Measurements from ENCODE around the gene CLDN9.

Gene CLDN9

DNA sequence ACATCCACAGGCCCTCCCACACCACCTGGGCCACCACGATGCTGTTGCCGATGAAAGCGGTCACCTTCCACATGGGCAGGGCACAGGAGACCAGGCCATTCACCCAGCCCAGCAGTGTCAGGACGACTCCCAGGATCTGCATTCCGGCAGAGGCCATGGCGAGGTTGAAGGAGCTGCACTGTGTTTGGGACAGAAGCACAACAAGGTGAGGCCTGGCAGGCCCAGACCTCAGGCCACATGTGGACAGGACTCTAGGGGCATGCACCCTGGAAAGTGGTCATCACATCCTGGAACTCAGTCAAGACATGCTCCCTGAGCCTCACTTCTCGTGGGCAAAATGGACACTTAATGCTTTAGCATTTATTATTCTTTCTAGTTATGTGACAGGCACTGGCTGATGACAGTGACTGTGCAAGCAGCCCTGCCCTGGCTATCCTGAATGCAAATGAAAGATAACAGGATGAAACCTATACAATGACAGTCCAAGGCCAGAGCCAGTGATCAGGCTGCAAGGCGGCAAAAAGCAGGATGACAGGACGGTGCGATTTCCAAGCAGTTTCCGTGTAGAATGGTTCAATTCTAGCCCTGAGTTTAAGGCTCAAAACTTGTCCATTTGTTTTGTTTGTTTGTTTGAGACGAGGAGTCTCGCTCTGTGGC lies 3.3 kb downstream of the CLDN9 start:
- DNase-seq (ENCODE audit: low read depth in 1 of 2, low spot score in 1 of 2): no peak

DNA sequence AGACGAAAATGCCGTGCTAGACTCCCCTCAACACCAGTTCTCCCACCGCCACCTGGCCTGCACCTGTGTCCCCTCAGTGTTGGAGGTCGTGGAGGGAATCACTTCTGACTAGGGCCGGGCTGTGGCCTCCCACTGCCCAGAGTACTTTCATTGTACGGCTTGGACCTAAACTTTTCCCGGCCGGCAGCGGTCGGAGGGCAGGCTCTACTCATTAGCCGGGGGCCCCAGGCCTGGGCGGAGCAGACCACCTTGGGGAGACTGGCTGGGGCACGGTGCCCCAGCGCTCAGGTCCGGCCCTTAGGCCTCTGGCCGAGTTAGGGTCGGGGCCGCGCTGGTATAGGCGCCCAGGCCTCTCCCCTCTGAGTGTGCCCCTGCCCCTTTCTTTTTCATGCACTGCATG lies 4.6 kb downstream of the CLDN9 start:
- DNase-seq (ENCODE audit: low read depth in 1 of 2, low spot score in 1 of 2): no peak

DNA sequence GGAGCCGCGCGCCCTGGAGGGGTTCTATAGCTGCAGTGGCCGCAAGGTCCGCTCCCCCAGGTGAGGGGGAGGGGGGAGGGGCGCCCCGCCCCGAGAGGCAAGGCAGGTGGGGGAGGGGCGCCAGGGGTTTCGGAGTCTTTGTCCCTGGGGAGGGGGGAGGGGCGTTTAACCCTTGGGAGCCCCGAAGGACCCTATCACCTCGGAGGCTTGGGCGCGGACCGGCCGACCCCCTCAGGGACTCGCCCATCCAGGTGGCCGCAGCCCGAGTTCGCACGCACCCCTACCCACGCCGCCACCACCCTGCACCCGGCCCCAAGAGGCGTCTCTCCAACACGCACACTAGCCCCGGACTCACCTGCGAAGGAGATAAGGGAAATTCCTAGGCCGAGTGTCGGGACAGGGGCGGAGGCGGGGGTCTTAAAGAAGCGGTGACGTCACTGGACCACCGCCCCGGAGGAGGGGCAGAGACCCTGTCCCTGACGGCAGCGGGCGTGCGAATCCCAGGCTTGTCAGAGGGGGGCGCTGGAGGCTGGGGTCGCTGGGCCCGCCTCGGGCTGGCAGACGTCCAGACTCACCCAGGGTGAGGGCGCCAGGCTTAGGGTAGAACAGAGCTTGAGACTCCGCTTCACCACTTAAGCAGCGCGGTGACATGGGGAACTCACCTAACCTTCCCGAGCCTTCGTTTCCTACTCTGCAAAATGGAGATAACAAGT lies 5.2 kb downstream of the CLDN9 start, which contains the start of gene CLDN6:
Gene CLDN6, minus strand, starts transcription at position 390 of the 713 bp plus-strand sequence. CDS start 2,162 bp downstream, outside the sequence.
- DNase-seq (ENCODE audit: low read depth in 1 of 2, low spot score in 1 of 2): no peak

DNA sequence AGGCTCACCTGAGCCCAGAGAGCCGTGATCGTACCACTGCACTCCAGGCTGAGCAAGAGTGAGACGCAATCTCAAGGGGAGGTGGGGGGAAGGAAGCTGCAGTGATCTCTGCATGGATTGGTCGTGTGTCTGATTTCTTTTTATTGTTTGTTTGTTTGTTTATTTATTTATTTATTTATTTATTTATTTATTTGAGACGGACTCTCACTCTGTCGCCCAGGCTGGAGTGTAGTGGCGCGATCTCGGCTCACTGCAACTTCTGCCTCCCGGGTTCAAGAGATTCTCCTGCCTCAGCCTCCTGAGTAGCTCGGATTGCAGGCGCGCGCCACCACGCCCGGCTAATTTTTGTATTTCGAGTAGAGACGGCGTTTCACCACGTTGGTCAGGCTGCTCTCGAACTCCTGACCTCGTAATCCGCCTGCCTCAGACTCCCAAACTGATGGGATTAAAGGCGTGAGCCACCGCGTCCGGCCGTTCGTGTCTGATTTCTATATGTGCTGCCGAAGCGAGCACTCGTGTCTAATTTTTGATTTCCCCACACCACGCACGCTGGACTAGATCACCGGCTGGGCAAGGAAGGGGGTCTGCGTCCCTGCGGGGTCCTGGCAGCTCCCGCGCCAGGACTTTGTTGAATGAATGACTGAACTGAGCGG lies 7.0 kb downstream of the CLDN9 start:
- DNase-seq (ENCODE audit: low read depth in 1 of 2, low spot score in 1 of 2): no peak

DNA sequence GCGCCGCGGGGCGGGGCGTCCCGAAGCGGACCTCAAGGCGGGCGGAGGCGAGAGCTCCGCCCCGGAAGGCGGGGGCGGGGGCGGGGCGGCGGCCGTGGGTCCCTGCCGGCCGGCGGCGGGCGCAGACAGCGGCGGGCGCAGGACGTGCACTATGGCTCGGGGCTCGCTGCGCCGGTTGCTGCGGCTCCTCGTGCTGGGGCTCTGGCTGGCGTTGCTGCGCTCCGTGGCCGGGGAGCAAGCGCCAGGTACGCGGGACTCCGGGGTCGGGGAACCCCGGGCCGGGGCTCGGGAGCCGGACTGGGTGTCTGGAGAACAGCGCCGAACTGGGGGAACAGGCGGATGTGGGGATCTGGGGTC lies 7.5 kb downstream of the CLDN9 start, which contains the start of gene TNFRSF12A:
Gene TNFRSF12A, plus strand, starts transcription at position 122 of the 357 bp plus-strand sequence. Its CDS starts 30 bp downstream, at position 152.
- DNase-seq (ENCODE audit: low read depth in 1 of 2, low spot score in 1 of 2): peak in 1 of 2 donors; percentile 46

DNA sequence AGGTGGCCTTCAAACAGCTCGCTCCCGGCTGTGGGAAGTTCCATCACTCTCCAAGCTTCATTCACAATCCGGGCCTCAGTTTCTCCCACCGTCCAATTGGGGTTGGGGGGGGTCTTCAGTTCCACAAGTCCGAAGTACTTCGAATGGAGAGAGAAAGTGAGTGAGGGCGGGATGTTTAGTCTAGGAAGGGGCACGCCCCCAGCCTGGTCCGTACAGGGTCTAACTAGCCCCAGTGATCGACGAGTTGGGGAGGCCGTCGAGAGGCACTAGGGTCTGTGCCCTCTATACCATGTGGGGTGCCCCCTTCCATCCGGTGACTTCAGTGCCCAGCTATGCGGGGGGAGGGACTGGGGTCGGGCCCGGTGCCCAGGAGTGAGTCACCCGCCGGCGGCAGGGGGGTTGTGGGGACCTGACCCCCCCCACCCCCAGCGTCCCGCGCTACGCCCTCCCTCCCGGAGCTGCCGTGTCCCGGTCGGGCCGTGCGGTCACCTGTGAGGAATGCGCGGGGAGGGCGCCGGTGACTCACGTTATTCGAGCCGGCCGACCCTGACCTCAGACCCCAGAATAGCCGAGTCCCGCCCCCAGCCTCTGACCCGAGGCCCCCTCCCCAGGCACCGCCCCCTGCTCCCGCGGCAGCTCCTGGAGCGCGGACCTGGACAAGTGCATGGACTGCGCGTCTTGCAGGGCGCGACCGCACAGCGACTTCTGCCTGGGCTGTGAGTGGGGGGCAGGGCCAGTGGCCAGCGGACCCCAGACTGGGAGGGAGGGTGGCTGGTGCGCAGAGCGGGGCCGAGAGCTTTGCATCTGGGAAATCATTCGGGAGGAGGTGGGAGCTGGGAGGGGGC lies 8.1 kb downstream of the CLDN9 start:
- DNase-seq (ENCODE audit: low read depth in 1 of 2, low spot score in 1 of 2): peak in 1 of 2 donors; percentile 23

DNA sequence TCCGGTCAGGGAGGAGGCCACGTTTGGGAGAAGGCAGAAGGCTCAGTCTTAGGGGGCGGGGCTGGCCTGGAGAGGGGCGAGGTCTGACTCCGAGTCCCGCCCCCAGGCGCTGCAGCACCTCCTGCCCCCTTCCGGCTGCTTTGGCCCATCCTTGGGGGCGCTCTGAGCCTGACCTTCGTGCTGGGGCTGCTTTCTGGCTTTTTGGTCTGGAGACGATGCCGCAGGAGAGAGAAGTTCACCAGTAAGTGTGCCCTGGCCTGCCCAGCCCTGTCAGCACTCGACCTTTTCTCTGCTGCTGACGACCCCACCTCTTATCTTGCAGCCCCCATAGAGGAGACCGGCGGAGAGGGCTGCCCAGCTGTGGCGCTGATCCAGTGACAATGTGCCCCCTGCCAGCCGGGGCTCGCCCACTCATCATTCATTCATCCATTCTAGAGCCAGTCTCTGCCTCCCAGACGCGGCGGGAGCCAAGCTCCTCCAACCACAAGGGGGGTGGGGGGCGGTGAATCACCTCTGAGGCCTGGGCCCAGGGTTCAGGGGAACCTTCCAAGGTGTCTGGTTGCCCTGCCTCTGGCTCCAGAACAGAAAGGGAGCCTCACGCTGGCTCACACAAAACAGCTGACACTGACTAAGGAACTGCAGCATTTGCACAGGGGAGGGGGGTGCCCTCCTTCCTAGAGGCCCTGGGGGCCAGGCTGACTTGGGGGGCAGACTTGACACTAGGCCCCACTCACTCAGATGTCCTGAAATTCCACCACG lies 8.9 kb downstream of the CLDN9 start:
- peak in 1 of 2 donors; percentile 84 for DNase-seq (ENCODE audit: low read depth in 1 of 2, low spot score in 1 of 2)

DNA sequence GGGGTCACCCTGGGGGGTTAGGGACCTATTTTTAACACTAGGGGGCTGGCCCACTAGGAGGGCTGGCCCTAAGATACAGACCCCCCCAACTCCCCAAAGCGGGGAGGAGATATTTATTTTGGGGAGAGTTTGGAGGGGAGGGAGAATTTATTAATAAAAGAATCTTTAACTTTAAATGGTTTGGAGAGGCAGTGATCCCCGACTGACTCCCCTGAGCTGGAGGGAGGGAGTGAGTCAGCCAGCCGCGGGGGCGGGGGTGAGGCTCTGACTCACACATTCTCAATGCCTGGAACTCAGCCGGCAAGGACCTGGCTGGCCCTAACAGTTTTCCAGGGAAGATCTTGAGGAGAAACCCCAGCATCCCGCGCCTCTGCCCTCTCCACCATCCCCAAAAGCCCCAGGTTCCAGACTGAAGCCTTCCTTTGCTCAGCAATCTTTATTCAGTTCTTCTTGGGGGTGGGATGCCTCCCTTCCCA lies 9.5 kb downstream of the CLDN9 start:
- DNase-seq (ENCODE audit: low read depth in 1 of 2, low spot score in 1 of 2): peak; percentile 82 to 84

DNA sequence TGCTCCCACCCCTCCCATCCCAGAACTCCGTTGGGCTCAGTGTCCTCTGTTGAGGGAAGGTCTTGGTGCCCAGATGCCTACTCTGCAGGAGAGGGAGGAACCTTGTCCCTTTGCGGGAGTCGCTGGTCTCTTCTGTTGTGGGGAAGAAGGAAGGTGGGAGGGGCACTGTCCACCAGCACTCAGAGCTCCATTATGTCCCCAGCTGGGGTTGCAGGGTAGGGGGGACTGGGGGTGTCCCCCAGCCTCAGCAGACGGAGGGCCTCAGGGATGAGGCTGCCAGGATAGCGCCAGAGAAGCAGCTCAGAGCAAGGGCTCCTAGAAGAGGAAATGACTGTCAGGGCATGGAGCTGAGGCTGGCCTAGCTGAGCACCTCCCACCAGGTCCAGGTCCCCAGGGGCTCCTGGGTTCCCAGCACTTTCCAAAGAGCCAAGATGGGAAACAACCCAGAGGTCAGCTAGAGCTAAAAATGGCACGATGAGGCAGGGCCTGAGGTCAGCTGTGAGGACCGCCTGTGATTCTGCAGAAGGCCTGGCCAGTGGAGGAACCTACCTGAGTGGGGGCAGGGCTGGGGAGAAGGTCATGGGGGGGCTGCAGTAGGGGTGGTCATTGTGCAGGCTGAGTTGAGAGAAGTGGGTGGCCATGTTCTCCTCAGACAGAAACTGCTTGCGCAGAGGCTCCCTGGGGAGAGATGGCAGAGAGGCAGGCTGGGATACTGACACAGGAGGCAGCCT lies 10.1 kb downstream of the CLDN9 start:
- DNase-seq (ENCODE audit: low read depth in 1 of 2, low spot score in 1 of 2): no peak

DNA sequence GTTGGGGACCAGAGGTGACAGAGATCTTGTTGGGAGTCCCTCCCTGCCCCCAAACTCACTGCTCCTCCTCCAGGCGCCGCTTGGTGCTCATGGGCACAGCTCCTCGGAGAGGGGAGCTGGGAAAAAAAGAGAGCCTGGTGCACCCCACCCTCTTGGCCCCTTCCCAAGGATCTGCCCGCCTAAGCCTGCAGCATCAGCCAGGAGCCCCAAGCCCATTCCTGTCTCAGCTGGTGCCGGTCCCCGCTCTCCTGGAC lies 10.6 kb downstream of the CLDN9 start:
- DNase-seq (ENCODE audit: low read depth in 1 of 2, low spot score in 1 of 2): peak in 1 of 2 donors; percentile 5

DNA sequence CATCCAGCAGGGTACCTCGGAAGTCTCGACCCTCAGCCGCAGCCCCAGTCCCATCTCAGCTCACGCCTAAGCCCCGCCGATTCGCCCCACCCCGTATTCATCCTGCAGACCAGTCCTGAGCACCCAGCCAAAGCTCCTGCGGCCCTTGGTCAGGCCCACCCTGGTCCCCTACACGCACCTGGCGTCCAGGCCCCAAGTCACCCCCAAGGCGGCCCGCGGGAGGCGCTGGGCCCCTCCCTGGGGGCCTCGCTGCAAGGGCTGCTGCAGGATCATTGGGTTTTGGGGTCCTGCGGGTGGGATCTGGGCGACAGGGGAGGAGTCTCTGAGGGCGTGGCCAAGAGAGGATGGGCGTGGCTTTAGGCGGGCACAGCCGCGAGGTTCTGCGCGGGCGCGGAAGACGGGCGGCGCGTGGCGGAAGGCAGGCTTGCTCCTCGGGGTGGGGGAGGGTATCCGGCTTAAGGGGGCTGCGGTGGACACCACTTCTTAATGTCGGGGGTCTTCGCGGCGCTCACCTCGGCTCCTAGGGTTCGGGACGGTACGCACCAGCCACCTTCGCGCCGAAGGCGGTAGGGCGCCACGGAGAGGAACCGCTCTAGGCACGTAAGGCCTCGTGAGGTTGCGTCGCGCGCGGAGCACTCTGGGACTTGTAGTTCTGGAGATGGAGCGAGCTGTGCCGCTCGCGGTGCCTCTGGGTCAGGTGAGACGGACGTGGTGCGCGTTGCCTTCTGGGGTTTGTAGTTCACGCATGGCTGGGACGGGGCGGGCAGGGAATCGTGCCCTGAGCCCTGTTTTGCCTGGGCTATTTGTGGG lies 11.2 kb downstream of the CLDN9 start, which contains the start of the genes HCFC1R1 and THOC6:
Gene HCFC1R1, minus strand, starts transcription at position 274 of the 810 bp plus-strand sequence. Its CDS starts 1 bp downstream, at position 273.
Gene THOC6, plus strand, starts transcription at position 367 of the 810 bp plus-strand sequence. Its CDS starts 292 bp downstream, at position 659.
- DNase-seq (ENCODE audit: low read depth in 1 of 2, low spot score in 1 of 2): peak; percentile 91 to 93

DNA sequence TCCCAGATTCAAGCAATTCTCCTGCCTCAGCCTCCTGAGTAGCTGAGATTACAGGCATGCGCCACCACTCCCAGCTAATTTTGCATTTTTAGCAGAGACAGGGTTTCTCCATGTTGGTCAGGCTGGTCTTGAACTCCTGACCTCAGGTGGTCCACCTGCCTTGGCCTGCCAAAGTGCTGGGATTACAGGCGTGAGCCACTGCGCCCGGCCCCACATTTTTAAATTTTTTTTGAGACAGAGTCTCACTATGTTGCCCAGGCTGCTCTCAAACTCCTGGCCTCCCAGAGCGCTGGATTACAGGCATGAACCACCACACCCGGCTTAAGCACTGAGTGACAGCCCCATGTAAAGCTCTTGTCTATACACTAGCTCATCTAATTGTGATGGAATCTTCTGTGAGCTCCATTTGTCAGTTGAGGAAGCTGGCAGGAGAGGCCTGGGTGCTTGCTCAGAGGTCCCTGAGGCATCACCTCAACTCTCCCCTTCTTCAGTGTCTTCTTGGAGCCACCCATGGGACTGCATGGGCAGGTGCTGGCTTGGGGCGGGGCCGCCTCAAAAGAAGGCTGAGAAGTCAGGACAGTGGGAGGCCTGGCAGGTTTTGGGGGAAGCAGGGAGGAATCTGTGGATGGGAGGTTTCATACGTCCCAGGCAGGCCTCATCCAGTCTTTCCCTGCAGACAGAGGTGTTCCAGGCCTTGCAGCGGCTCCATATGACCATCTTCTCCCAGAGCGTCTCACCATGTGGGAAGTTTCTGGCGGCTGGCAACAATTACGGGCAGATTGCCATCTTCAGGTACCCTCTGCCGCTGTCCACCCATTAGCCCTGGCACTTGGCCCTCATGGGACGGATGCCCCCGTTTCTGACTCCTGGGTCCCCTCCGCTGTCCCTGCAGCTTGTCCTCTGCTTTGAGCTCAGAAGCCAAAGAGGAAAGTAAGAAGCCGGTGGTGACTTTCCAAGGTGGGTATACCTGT lies 12.6 kb downstream of the CLDN9 start:
- DNase-seq (ENCODE audit: low read depth in 1 of 2, low spot score in 1 of 2): no peak

DNA sequence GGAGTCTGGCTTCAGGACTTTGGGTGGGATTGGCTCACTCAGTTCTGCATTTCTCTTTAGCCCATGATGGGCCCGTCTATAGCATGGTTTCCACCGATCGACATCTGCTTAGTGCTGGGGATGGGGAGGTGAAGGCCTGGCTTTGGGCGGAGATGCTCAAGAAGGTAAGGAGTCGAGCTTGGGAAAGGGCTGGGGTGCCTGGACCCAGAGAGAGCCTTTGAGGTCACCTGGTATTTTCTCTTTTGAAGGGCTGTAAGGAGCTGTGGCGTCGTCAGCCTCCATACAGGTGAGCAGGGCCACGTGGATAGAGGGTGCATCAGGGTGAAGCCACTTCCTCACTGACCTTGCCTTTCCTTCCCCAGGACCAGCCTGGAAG lies 13.3 kb downstream of the CLDN9 start:
- DNase-seq (ENCODE audit: low read depth in 1 of 2, low spot score in 1 of 2): no peak

DNA sequence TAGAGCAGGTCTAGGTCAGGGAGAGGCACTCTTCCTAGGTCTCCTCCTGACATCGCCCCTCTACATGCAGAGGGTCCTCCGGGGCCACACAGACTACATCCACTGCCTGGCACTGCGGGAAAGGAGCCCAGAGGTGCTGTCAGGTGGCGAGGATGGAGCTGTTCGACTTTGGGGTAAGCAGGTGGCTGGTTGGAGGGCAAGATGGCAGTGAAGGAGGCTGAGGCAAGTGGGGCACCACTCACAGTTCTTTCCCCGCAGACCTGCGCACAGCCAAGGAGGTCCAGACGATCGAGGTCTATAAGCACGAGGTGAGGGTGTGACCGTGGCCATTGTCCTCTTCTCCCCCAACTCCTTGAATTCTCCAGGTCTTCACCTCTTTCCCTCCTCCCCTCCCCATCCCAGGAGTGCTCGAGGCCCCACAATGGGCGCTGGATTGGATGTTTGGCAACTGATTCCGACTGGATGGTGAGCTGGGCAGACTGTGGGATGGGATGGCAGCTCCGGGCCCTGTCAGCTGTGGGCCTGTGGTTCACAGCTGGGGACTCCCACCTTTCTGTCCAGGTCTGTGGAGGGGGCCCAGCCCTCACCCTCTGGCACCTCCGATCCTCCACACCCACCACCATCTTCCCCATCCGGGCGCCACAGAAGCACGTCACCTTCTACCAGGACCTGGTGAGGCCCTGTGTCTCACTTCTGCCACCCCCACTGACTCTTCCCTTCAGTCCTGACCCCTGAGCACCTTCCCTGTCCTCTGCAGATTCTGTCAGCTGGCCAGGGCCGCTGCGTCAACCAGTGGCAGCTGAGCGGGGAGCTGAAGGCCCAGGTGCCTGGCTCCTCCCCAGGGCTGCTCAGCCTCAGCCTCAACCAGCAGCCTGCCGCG lies 14.1 kb downstream of the CLDN9 start:
- no peak for DNase-seq (ENCODE audit: low read depth in 1 of 2, low spot score in 1 of 2)

DNA sequence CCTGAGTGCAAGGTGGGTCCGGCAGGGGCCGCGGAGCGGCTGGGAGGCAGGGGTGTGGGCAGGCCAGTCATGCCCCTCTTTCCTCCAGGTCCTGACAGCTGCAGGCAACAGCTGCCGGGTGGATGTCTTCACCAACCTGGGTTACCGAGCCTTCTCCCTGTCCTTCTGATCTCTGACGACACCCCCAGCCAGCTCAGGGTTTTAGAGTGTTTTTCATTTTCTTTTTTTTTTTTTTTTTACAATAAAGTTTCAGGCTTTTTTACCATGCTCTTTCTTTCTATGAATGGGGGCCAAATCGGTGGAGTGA lies 14.7 kb downstream of the CLDN9 start:
- DNase-seq (ENCODE audit: low read depth in 1 of 2, low spot score in 1 of 2): no peak

DNA sequence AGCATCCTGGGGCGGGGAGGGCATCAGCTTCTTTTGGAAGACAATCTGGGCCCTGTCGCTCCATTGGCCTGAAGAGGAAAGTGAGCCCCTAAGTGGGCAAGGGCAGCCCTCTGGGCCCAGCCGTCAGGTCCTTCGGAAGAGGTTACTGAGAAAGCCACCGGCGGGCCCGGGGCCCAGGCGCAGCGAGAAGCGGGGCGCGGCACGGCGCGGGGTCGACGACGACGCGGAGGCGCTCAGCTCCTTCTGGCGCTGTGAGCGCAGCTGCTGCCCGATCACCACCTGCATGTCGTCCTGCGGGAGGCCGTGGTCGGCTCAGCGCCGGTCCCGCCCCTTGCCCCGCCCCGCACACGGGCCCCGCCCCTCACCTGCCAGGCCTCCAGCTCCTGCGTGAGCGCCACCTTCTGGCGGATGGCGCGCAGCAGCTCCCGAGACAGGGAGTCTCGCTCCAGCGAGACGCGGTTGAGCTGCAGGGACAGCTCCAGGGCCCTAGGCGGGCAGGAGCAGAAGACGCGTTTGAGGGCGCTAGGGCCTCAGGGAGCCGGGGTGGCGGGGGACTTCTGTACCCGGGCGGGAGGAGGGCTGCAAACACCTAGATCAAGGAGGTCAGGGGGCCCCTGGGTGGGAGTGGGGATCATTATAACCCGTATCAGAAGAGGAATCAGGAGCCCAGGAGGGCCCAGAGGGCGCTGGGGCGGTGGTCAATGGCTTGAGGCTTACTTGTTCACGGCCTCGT lies 15.4 kb downstream of the CLDN9 start:
- peak; percentile 78 to 81 for DNase-seq (ENCODE audit: low read depth in 1 of 2, low spot score in 1 of 2)

Measured in activated CD4-positive, alpha-beta T cell treated with anti-CD3 and anti-CD28 coated beads, Interleukin-2, amount 50 U/mL, for 24 hours (primary cell).